HepG2 (cell line): Measurements from ENCODE around the gene OCLN. TPM values are rescaled to one million over a fixed set of nuclear protein-coding genes. Genes with fewer than 3 reads are reported as not detected.
A peak's percentile ranks its signal among the peaks of the same experiment; 100 is the strongest.

Experiments
- ATAC-seq: fragments of 200-7000 bp; cut with Tn5 transposase; 3 replicates; pipeline ENCODE4 v1.9.1; 2020; ENCODE audit warnings: mild to moderate bottlenecking, moderate library complexity
- BruUV-seq: library from RNA; stranded (reverse); fragments of 400-500 nt; replicated peaks from 2 replicates; lab custom pipeline; 2021; lab: Mats Ljungman, UMichigan
- CTCF ChIA-PET: fragments of 300-600 bp; formaldehyde crosslinking; extraction: SDS; loops from one replicate; lab custom pipeline; 2021; ENCODE audit warnings: low total read pairs, inconsistent platforms, low intra/inter-chr PET ratio; lab: Yijun Ruan, JAX
- POLR2A ChIA-PET: fragments of 350-600 bp; sonication (Branson Sonifier 250); formaldehyde crosslinking; loops from one replicate; lab custom pipeline; 2020; ENCODE audit warnings: antibody characterized with exemption, inconsistent platforms; lab: Yijun Ruan, JAX
- DNase-seq: peaks from one replicate; pipeline ENCODE4 v3.0.0-alpha.2; 2015; ENCODE audit warnings: low spot score
- FAIRE-seq: peaks from 3 replicates; lab custom pipeline; 2011; peaks lifted over from hg19 to GRCh38; lab: Jason Lieb, UNC
- H2AFZ ChIP-seq: one replicate; pipeline ENCODE4 v1.6.1; 2011; ENCODE audit warnings: low read length, inconsistent platforms
- H3K27ac ChIP-seq: fragments of 300-600 bp; 3 replicates; pipeline ENCODE4 v1.8.0; 2011; ENCODE audit warnings: mixed run types, mild to moderate bottlenecking, mixed read lengths, low read length, inconsistent platforms; ENCODE audit not compliant: insufficient read depth; ENCODE audit errors: extremely low read length
- H3K27me3 ChIP-seq, 2 experiments: fragments of 200-600 bp in 1 of 2; 2 replicates in 1 of 2; 3 replicates in 1 of 2; pipeline versions ENCODE4 v1.6.0 to v1.8.0; 2011; ENCODE audit warnings: low read length in 2 of 2, mild to moderate bottlenecking in 2 of 2, moderate library complexity in 2 of 2, inconsistent platforms in 1 of 2; ENCODE audit not compliant: insufficient read depth in 2 of 2, control insufficient read depth in 1 of 2
- H3K36me3 ChIP-seq, 2 experiments: fragments of 200-600 bp in 1 of 2; replicated peaks in 1 of 2; 2 replicates in 1 of 2; 3 replicates in 1 of 2; pipeline versions ENCODE4 v1.5.1 to v1.8.0; 2011; ENCODE audit warnings: low read length in 2 of 2, inconsistent platforms in 1 of 2; ENCODE audit not compliant: insufficient read depth in 2 of 2, control insufficient read depth in 1 of 2
- H3K4me1 ChIP-seq: 2 replicates; pipeline ENCODE4 v1.5.1; 2012; ENCODE audit warnings: low read length, inconsistent platforms; ENCODE audit not compliant: insufficient read depth
- H3K4me2 ChIP-seq: 2 replicates; pipeline ENCODE4 v1.6.0; 2011; ENCODE audit warnings: low read depth, low read length, inconsistent platforms
- H3K4me3 ChIP-seq, 3 experiments: fragments of 200-600 bp in 1 of 3; sonication (generic), shearing (Covaris generic) in 1 of 3; replicated peaks in 1 of 3; 2 replicates each; pipeline ENCODE4 v1.5.1; 2011 to 2016; ENCODE audit warnings: low read length in 3 of 3, inconsistent platforms in 2 of 3, low read depth in 2 of 3, mild to moderate bottlenecking in 2 of 3, control low read depth in 1 of 3, mixed read lengths in 1 of 3; ENCODE audit not compliant: insufficient read depth in 1 of 3
- H3K79me2 ChIP-seq: one replicate; pipeline ENCODE4 v1.6.1; 2011; ENCODE audit warnings: low read length, inconsistent platforms; ENCODE audit not compliant: insufficient read depth
- H3K9ac ChIP-seq: 2 replicates; pipeline ENCODE4 v1.6.0; 2011; ENCODE audit warnings: mild to moderate bottlenecking, low read depth, low read length, inconsistent platforms; ENCODE audit not compliant: insufficient read depth
- H3K9me3 ChIP-seq: 2 replicates; pipeline ENCODE4 v1.5.1; 2012; ENCODE audit warnings: mild to moderate bottlenecking, low read length
- H4K20me1 ChIP-seq: 2 replicates; pipeline ENCODE4 v1.6.0; 2011; ENCODE audit warnings: inconsistent platforms, mild to moderate bottlenecking, low read length, moderate library complexity; ENCODE audit not compliant: insufficient read depth
- AHDC1 ChIP-seq: sonication (generic); formaldehyde crosslinking; IDR thresholded peaks from 2 replicates; pipeline ENCODE4 v1.5.1; 2020; ENCODE audit warnings: mild to moderate bottlenecking, missing genetic modification reagents, borderline replicate concordance
- ARNT ChIP-seq: fragments of 450-650 bp; IDR thresholded peaks from 2 replicates; pipeline ENCODE4 v1.6.1; 2017
- PAXIP1 ChIP-seq: sonication (generic); formaldehyde crosslinking; conservative IDR thresholded peaks from 2 replicates; pipeline ENCODE4 v1.4.0; 2020; ENCODE audit warnings: mild to moderate bottlenecking, missing genetic modification reagents, moderate library complexity
- WGBS: methylation state at CpG from one replicate; pipeline ENCODE4 v1.1.6; 2017; ENCODE audit warnings: low lambda C conversion rate; 5-methylcytosine and 5-hydroxymethylcytosine counted together
- in situ Hi-C: cut with HindIII; loops from 2 replicates; pipeline ENCODE4 v1.10.0; 2017; ENCODE audit warnings: low pct_unique_long_range_greater_than_20kb; ENCODE audit not compliant: extremely low pct_ligation_motif_present
- intact Hi-C: fragments of 100-400 bp; cut with micrococcal nuclease; formaldehyde crosslinking; loops from one replicate; pipeline ENCODE4 v1.10.0; 2022; ENCODE audit not compliant: unreplicated experiment
- polyA plus RNA-seq, 8 experiments: library from polyadenylated mRNA; depleted of rRNA in 3 of 8; stranded (reverse) in 7 of 8; unstranded in 1 of 8; fragments of >200 nt; fragmentation: Illumina TruSeq in 4 of 8; extraction: Trizol in 4 of 8; gene quantifications; 2 replicates each; pipeline versions ENCODE4 v1.2.1 to v1.2.3, GENCODE V29; 2011 to 2016; ENCODE audit warnings: low read depth in 4 of 8, missing spikeins in 1 of 8, mixed read lengths in 1 of 8; ENCODE audit not compliant: insufficient read depth in 1 of 8
- total RNA-seq, 5 experiments: library from RNA; depleted of rRNA; stranded (reverse); fragments of >200 nt; fragmentation: Illumina TruSeq; extraction: Trizol; gene quantifications; 2 replicates each; pipeline ENCODE4 v1.2.3, GENCODE V29; 2016; ENCODE audit warnings: low read depth in 1 of 5

The OCLN gene
- total and polyA plus RNA-seq, 2 of the 13 experiments (the other 11 are each of a cell fraction or from before 2014, with no cell fraction given), result 24.1 to 34.8 TPM

- peak; percentile 76 for TF ChIP-seq PAXIP1
Measured at GRCh38 chr5:69472535-69473143, 20.0 kb upstream of the OCLN start (continued).

- no peak overlapping the region for H3K4me3 ChIP-seq
- no peaks in the 10 kb centered on the region for H4K20me1 ChIP-seq
- DNase-seq, result no peak
- H3K79me2 ChIP-seq, result no peaks in the 10 kb centered on the region
- H3K36me3 ChIP-seq, result no peaks in the 10 kb centered on the region
- intact Hi-C loops (no loop called here), in situ Hi-C loops (no loop called here)
- ChIA-PET CTCF (no interaction called here), POLR2A (interaction anchor here (1.2 kb wide), 1 partner anchor 41 kb away, joined by 3 read pairs; no protein-coding TSS in a partner anchor)
- no peaks in the 10 kb centered on the region for H3K27me3 ChIP-seq
- H3K9ac ChIP-seq, result no peak overlapping the region
- H3K9me3 ChIP-seq, result no peaks in the 10 kb centered on the region
- ATAC-seq, result no peak
- WGBS, result 0% methylated on average over 1 of the region's 1 CpG
- H3K4me1 ChIP-seq, result peaks cover 23% of the 10 kb centered on the region
- H2AFZ ChIP-seq, result no peak overlapping the region
- no peak for FAIRE-seq
- H3K4me2 ChIP-seq, result no peak overlapping the region
- BruUV-seq, result no TSS peak
- H3K27ac ChIP-seq, result no peak overlapping the region
- no peak for TF ChIP-seq ARNT
- TF ChIP-seq AHDC1 (CRISPR knock-in tag), result no peak
Measured at GRCh38 chr5:69477170-69477569, 15.4 kb upstream of the OCLN start.
